DMS114 treated with DMSO at 0.1 percent for 48 hours (cell line): ENCODE data around the gene ALCAM.

Source experiments
- DNase-seq: peaks from one replicate; lab custom pipeline; 2025; ENCODE audit not compliant: unreplicated experiment; lab: John Stamatoyannopoulos, UW

Gene ALCAM

GRCh38 chr3:105619651-105620050, 252.9 kb downstream of the ALCAM start:
- no peak for DNase-seq

- DNase-seq, result no peak
These were observed 253.5 kb downstream of the ALCAM start for GRCh38 chr3:105620236-105620635.

- no peak for DNase-seq
These were observed 255.5 kb downstream of the ALCAM start for GRCh38 chr3:105622169-105622568.
